Mononuclear cell (primary cell): ENCODE results near the gene DTWD1. TPM values are rescaled to one million over a fixed set of nuclear protein-coding genes. Genes with fewer than 3 reads are reported as not detected.
"Not testable (repeated sequence)": the region's sequence is repeated elsewhere in the genome, so short reads cannot be mapped to it uniquely, and the experiment has no call there.

ENCODE experiments used
- H3K27me3 ChIP-seq: 2 replicates; pipeline ENCODE4 v1.6.0; 2011; ENCODE audit warnings: low read length, control low read depth; ENCODE audit not compliant: insufficient read depth
- H3K4me1 ChIP-seq: 2 replicates; pipeline ENCODE4 v1.5.1; 2011; ENCODE audit warnings: mild to moderate bottlenecking, low read length, control low read depth; ENCODE audit not compliant: insufficient read depth
- H3K4me3 ChIP-seq: 2 replicates; pipeline ENCODE4 v1.5.1; 2011; ENCODE audit warnings: mild to moderate bottlenecking, low read length, moderate library complexity
- H3K9me3 ChIP-seq: 2 replicates; pipeline ENCODE4 v1.5.1; 2011; ENCODE audit warnings: low read depth, mild to moderate bottlenecking, control low read depth, low read length
- total RNA-seq: library from RNA; depleted of rRNA; stranded (reverse); fragments of >200 nt; gene quantifications from one replicate; pipeline ENCODE4 v1.2.3, GENCODE V29; 2012

DTWD1 gene
- total RNA-seq, 1 donor = 11.4 TPM

GRCh38 chr15:49673861-49674260 is 53.0 kb downstream of the DTWD1 start:
- Histone ChIP-seq H3K27me3 (peaks cover 4% of the 10 kb centered on the region), H3K9me3 (no peaks in the 10 kb centered on the region), H3K4me3 (no peak overlapping the region), H3K4me1 (no peaks in the 10 kb centered on the region)

GRCh38 chr15:49674370-49674769 is 53.5 kb downstream of the DTWD1 start:
- Histone ChIP-seq H3K4me1 (no peaks in the 10 kb centered on the region), H3K9me3 (no peaks in the 10 kb centered on the region), H3K27me3 (peaks cover 4% of the 10 kb centered on the region), H3K4me3 (no peak overlapping the region)

DNA sequence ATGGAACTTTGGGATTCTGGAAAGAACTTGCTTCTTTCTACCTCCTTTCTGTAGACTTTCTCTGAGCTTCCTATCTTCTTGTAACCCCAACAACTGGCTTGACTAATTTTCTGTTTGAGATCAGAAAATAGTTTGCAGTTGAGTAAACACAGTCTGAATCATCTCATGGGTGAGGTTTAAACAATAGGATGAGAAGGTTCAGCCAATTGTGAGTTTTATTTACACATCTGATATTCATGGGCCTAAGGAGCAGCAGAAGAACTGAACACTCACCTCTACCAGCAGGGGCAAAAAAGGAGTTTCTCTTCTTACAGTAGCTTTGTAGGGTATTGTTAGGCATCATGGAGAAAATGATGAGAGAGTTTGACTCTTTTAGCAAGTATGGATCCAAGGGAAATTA is 54.2 kb downstream of the DTWD1 start:
- H3K9me3 ChIP-seq = no peaks in the 10 kb centered on the region
- no peaks in the 10 kb centered on the region for H3K4me1 ChIP-seq
- H3K4me3 ChIP-seq = no peak overlapping the region
- H3K27me3 ChIP-seq = peaks cover 4% of the 10 kb centered on the region

DNA sequence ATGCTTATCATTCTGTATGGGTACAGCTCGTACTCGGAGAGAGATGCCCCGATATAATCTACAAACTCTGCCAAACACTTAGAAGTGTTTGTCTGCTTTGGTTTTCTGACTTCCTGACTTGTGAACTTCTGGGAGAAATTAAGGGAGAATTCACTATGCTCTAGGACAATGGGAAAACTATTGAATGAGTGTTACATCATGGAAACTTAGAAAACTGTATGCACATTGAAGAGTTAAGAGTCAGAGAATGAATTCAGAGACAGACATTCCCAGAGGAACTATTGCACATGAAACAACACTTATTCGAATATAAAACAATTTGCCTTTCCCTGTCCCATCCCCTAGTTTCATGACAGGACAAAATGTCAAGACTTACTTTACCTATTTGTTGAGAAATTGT is 57.8 kb downstream of the DTWD1 start:
- Histone ChIP-seq H3K4me3 (no peak overlapping the region), H3K9me3 (no peaks in the 10 kb centered on the region), H3K4me1 (no peaks in the 10 kb centered on the region), H3K27me3 (peaks cover 4% of the 10 kb centered on the region)

- Histone ChIP-seq H3K4me1 (no peaks in the 10 kb centered on the region), H3K4me3 (no peak overlapping the region), H3K27me3 (no peaks in the 10 kb centered on the region), H3K9me3 (no peaks in the 10 kb centered on the region)
Measured at GRCh38 chr15:49686599-49686998, 65.8 kb downstream of the DTWD1 start.

GRCh38 chr15:49688135-49688790 is 67.4 kb downstream of the DTWD1 start:
- Histone ChIP-seq H3K4me3 (no peak overlapping the region), H3K4me1 (no peaks in the 10 kb centered on the region), H3K27me3 (no peaks in the 10 kb centered on the region), H3K9me3 (no peaks in the 10 kb centered on the region)

GRCh38 chr15:49692514-49693090 is 71.8 kb downstream of the DTWD1 start:
- Histone ChIP-seq H3K4me3 (no peak overlapping the region), H3K27me3 (no peaks in the 10 kb centered on the region), H3K4me1 (no peaks in the 10 kb centered on the region), H3K9me3 (no peaks in the 10 kb centered on the region)

GRCh38 chr15:49693498-49693897 is 72.7 kb downstream of the DTWD1 start:
- Histone ChIP-seq H3K4me3 (no peak overlapping the region), H3K27me3 (no peaks in the 10 kb centered on the region), H3K4me1 (no peaks in the 10 kb centered on the region), H3K9me3 (no peaks in the 10 kb centered on the region)

DNA sequence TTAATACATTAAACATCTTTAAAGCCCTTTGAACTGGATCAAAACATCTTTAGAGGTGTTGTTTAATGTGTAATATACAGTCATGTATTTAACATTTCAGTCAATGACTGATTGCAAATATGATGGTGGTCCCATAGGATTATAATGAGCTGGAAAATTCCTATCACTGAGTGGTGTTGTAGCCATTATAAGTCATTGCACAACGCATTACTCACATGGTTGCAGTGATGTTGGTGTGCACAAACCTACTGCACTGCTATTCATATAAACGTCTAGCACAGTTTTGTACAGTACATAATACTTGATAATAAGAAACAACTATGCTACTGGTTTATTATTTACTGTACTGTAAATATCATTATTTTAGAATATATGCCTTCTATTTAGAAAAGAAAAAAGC is 75.6 kb downstream of the DTWD1 start:
- no peak overlapping the region for H3K4me3 ChIP-seq
- no peaks in the 10 kb centered on the region for H3K9me3 ChIP-seq
- H3K4me1 ChIP-seq = no peaks in the 10 kb centered on the region
- H3K27me3 ChIP-seq = no peaks in the 10 kb centered on the region

GRCh38 chr15:49697121-49697520 is 76.3 kb downstream of the DTWD1 start:
- Histone ChIP-seq H3K9me3 (no peaks in the 10 kb centered on the region), H3K4me3 (no peak overlapping the region), H3K4me1 (no peaks in the 10 kb centered on the region), H3K27me3 (no peaks in the 10 kb centered on the region)

- not testable (repeated sequence) for H3K4me1 ChIP-seq, H3K27me3 ChIP-seq, H3K9me3 ChIP-seq, H3K4me3 ChIP-seq
Measured at GRCh38 chr15:49702982-49703381, 82.1 kb downstream of the DTWD1 start.

Other genes starting within 250 kb of the DTWD1 start
- gene FGF7, start 197.8 kb upstream of the DTWD1 start, total RNA-seq = 0.10 TPM
- gene FAM227B, start 230 bp upstream of the DTWD1 start, total RNA-seq = 4.5 TPM